Retina (tissue), 1 donor: ENCODE results near the gene PTAFR.
A peak's percentile ranks its signal among the peaks of the same experiment; 100 is the strongest.

ENCODE experiments used
- DNase-seq: peaks from one replicate; pipeline ENCODE4 v3.0.0-alpha.2; 2016

PTAFR gene

GRCh38 chr1:28114844-28115243 lies 61.6 kb downstream of the PTAFR start:
- DNase-seq = no peak

- no peak for DNase-seq
Observed at GRCh38 chr1:28113242-28113572, 63.3 kb downstream of the PTAFR start.

DNA sequence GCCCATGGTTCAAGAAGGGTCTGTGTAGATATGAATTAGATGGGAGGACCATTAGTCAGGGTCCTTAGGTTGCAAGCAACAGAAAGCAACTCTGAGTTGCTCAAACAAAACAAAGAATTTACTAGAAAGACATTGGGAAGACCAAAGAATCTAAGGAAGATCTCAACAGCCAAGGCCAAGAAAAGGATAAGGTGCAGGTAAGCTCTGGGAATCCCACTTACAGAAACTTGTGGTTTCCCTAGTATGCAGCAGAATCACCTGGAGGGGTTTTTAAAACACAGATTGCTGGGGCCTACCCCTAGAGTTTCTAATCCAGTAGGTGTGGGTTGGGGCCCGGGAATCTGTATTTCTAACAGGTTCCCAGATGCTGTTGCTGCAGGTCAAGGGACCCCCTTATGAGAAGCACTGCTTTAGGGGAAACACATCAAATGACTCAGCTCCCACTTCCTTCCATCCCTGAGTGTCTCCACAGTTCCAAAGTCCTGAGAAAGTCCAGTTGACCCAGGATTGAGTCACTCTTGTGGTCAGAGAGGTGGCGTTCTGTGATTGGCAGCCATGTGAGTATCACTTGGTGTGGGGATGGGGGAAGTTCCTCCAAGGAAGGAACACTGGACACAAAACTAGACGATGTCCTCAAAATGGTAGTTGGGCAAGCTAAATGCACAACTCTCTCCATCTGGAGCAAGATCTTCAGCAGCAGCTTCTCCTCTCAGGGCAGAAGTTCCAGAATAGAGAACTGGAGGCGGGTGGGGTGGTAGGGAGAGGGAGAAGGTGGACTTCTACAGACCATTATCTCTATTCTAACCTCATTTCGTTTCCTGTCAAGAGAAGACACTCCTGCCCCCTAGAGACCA lies 63.9 kb downstream of the PTAFR start:
- DNase-seq = no peak

- no peak for DNase-seq
Observed at GRCh38 chr1:28111157-28111556, 65.3 kb downstream of the PTAFR start.

GRCh38 chr1:28110555-28110954 lies 65.9 kb downstream of the PTAFR start:
- no peak for DNase-seq

DNA sequence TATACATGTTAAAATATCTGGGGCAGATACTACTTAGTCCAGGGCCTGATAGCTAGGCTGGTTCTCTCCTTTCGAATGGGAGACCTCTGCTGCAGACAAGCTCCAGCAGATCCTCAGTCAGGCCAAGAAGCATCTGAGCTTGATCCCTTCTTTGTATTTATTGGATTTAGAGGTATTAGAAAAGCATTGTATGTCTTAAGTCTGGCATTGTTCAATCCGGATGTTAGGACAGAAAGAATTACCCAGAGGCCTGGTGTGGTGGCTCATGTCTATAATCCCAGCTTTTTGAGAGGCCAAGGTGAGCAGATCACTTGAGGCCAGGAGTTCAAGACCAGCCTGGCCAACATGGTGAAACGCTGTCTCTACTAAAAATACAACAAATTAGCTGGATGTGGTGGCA lies 66.9 kb downstream of the PTAFR start:
- no peak for DNase-seq

GRCh38 chr1:28108001-28108400 lies 68.5 kb downstream of the PTAFR start:
- DNase-seq = no peak

- peak; percentile 47 for DNase-seq
Observed at GRCh38 chr1:28104866-28105467, 71.5 kb downstream of the PTAFR start.

GRCh38 chr1:28102189-28102588 lies 74.3 kb downstream of the PTAFR start:
- DNase-seq = no peak

DNA sequence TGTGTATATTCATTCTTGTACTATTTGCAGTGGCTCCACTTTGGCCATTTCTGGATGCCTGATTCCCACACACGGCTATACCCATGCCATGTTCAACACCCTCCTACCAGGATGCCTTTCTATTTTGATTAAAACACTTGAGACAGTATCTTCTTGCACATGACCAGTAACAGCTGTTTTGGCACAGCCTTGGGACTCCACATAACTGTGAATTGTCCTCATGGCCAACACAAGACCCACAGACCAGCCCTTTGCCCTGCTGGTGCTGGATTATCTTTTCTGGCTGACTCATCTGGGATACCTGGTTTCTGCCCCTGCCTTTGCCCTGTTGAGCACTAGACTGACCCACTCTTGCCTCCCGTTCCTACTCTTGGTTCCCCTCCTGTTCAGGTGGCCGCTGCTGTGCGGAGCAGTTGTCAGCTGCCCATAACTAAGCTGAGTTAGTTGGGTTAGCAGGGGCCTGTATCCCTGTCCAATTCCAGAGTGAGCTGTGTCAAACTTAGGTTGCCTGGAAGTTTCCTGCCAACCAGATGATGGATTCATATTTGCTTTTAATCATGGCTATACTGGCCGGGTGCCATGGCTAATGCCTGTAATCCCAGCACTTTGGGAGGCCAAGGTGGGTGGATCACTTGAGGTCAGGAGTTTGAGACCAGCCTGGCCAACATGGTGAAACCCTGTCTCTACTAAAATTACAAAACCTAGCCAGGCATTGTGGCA lies 77.3 kb downstream of the PTAFR start:
- no peak for DNase-seq
